ENCODE data around the gene PGBD5.

GRCh38 chr1:230335861-230336522, 90.1 kb downstream of the PGBD5 start:
- TF ChIP-seq POLR2A (IDR thresholded peaks at IDR 0.05) = no peak
- no peak for TF ChIP-seq CTCF (IDR thresholded peaks at IDR 0.05)

All from transverse colon (tissue), 3 donors.